Peyer's patch (tissue), 4 donors: ENCODE measurements around the gene APRT.

ENCODE experiments used
- POLR2A ChIP-seq, 2 donors: fragments of 450-650 bp; IDR thresholded peaks; one replicate each; pipeline ENCODE4 v1.5.1; 2017; ENCODE audit warnings: antibody characterized with exemption in 2 of 2, mild to moderate bottlenecking in 2 of 2, moderate library complexity in 2 of 2
- TF ChIP-seq, protein P1 (sequence below), 6 experiments: fragments of 450-650 bp in 4 of 6; fragments of 200-600 bp in 2 of 6; sonication (generic) in 1 of 6; IDR thresholded peaks; one replicate each; pipeline ENCODE4 v1.5.1; 2017 to 2019; ENCODE audit warnings: antibody characterized with exemption in 6 of 6, mild to moderate bottlenecking in 3 of 6, moderate library complexity in 1 of 6

DNA sequence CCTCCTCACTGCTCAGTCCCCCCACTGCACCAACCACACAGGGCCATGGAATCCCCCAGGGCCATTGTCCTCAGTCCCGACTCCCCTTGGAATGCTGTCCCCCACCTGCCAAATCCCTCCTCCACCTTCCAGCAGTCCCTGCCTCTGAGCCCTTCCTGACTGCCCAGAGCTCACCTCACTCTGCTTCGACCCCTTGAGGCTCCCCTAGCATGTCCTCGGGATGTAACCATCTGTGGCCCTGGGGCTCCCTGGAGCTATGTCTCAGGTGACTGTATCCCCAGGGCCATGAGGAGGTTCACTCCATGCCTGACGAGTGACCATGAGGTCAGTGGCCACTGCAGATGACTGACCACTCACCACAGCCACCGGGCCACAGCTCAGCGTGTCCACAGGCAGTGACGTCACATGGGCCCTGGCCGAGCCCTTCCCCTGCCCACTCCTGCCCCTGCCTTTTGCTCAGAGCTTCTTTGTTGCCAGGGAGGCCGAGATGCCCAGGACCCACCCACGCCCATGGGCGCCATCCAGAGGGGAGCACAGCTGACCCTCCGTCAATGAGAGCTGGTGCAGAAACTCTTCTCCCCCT lies 19.0 kb downstream of the APRT start:
- TF ChIP-seq, protein P1, sequence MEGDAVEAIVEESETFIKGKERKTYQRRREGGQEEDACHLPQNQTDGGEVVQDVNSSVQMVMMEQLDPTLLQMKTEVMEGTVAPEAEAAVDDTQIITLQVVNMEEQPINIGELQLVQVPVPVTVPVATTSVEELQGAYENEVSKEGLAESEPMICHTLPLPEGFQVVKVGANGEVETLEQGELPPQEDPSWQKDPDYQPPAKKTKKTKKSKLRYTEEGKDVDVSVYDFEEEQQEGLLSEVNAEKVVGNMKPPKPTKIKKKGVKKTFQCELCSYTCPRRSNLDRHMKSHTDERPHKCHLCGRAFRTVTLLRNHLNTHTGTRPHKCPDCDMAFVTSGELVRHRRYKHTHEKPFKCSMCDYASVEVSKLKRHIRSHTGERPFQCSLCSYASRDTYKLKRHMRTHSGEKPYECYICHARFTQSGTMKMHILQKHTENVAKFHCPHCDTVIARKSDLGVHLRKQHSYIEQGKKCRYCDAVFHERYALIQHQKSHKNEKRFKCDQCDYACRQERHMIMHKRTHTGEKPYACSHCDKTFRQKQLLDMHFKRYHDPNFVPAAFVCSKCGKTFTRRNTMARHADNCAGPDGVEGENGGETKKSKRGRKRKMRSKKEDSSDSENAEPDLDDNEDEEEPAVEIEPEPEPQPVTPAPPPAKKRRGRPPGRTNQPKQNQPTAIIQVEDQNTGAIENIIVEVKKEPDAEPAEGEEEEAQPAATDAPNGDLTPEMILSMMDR (IDR thresholded peaks at IDR 0.05) = no peak
- no peak for TF ChIP-seq POLR2A (IDR thresholded peaks at IDR 0.05)
